Breast epithelium (tissue), 4 donors: ENCODE data around the gene SPTLC2. TPM values are rescaled to one million over a fixed set of nuclear protein-coding genes. Genes with fewer than 3 reads are reported as not detected.
A peak's percentile ranks its signal among the peaks of the same experiment; 100 is the strongest.

Experiments used
- DNase-seq, 2 donors: peaks; one replicate each; pipeline ENCODE4 v3.0.0-alpha.2; 2019; ENCODE audit warnings: low spot score in 2 of 2
- H3K27ac ChIP-seq, 2 donors: fragments of 200-600 bp; sonication (generic) in 1 of 2; one replicate each; pipeline ENCODE4 v1.5.1; 2016 to 2019; ENCODE audit warnings: mild to moderate bottlenecking in 1 of 2
- H3K27me3 ChIP-seq, 2 donors: fragments of 200-600 bp; sonication (generic) in 1 of 2; one replicate each; pipeline versions ENCODE4 v1.5.1 to v1.6.0; 2017 to 2019; ENCODE audit warnings: control low read depth in 1 of 2, mild to moderate bottlenecking in 1 of 2
- H3K36me3 ChIP-seq: fragments of 200-600 bp; one replicate; pipeline ENCODE4 v1.5.1; 2019
- H3K4me1 ChIP-seq, 2 donors: fragments of 200-600 bp; sonication (generic); one replicate each; pipeline ENCODE4 v1.5.1; 2016 to 2019; ENCODE audit warnings: control low read depth in 1 of 2
- H3K4me3 ChIP-seq, 3 donors: fragments of 200-600 bp; sonication (generic); 1 replicate in 2 of 3; 2 replicates in 1 of 3; pipeline ENCODE4 v1.5.1; 2016 to 2019; ENCODE audit warnings: mild to moderate bottlenecking in 3 of 3, moderate library complexity in 2 of 3
- H3K9me3 ChIP-seq, 2 donors: fragments of 200-600 bp; sonication (generic) in 1 of 2; one replicate each; pipeline ENCODE4 v1.5.1; 2016 to 2019; ENCODE audit warnings: control low read depth in 1 of 2
- POLR2A ChIP-seq: fragments of 450-650 bp; IDR thresholded peaks from one replicate; pipeline ENCODE4 v1.6.1; 2016; ENCODE audit warnings: antibody characterized with exemption, mild to moderate bottlenecking, moderate library complexity
- POLR2AphosphoS5 ChIP-seq, 3 donors: sonication (generic); formaldehyde crosslinking; IDR thresholded peaks; one replicate each; pipeline ENCODE4 v1.6.1; 2017; ENCODE audit warnings: antibody characterized with exemption in 3 of 3
- intact Hi-C: fragments of 100-400 bp; cut with DNase I; formaldehyde crosslinking; loops from one replicate; pipeline ENCODE4 v1.15.1; 2023; ENCODE audit warnings: low total_unique reads
- total RNA-seq, 3 donors: library from RNA; depleted of rRNA; stranded (reverse); fragments of >200 nt; gene quantifications; one replicate each; pipeline ENCODE4 v1.1.0, GENCODE V29; 2016
- TF ChIP-seq, protein P1 (sequence below), 3 donors: fragments of 450-650 bp; IDR thresholded peaks; one replicate each; pipeline ENCODE4 v1.5.1; 2016 to 2017; ENCODE audit warnings: antibody characterized with exemption in 3 of 3, mild to moderate bottlenecking in 3 of 3, moderate library complexity in 3 of 3

Gene SPTLC2
- total RNA-seq, 3 donors from 2014 or later = 31.2 to 47.2 (median 42.6) TPM

DNA sequence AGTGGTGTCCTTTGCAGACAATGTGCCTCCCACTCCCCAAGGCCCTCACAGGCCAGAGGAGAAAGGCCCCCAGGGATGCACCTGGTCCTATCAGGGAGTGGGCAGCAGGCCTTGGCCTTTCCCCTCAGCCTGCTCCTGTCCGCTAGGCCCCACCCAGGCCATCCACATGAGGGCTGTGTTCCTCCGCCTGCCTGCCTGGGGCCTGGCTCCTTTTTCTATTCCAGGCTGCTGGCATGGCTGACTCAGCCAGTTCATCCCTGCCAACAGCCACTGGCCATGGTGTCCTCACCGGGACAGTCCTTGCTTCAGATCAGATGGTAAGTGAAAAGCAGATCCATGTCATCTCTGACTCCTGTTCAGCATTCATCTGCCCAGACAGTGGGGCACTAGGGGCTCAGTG, 131.2 kb downstream of the SPTLC2 start:
- no peak overlapping the region for H3K4me3 ChIP-seq
- no peaks in the 10 kb centered on the region for H3K27me3 ChIP-seq
- no peaks in the 10 kb centered on the region for H3K36me3 ChIP-seq
- no peaks in the 10 kb centered on the region for H3K4me1 ChIP-seq
- H3K9me3 ChIP-seq = no peaks in the 10 kb centered on the region
- DNase-seq = no peak
- intact Hi-C loops = loop anchor here (2.0 kb wide), 1 partner anchor 68 kb away; no protein-coding TSS in a partner anchor
- no peak for TF ChIP-seq POLR2A
- no peak overlapping the region for H3K27ac ChIP-seq

DNA sequence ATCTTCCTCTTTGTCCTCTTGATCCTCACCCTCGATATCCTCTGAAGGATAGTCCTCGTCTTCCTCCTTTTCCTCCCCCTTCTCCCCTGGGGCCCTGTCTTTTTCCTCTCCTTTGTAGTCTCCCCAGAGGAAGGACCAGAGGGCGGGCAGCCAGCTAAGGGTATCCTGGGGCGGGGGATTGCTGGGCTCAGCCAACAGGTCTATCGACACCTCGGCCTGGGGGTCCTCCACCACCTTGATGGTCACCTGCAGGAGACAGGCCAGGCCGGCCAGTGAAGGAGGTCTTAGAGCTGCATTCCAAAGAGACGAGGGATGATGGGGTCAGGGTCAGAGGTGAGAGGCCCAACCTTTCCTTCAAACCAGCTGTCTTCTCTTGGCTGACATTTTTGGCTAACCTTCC, 134.0 kb downstream of the SPTLC2 start:
- Histone ChIP-seq H3K27ac (no peak overlapping the region), H3K4me3 (no peak overlapping the region), H3K9me3 (no peaks in the 10 kb centered on the region), H3K27me3 (no peaks in the 10 kb centered on the region), H3K4me1 (no peaks in the 10 kb centered on the region), H3K36me3 (no peaks in the 10 kb centered on the region)
- intact Hi-C loops = no loop called here
- TF ChIP-seq POLR2AphosphoS5 (IDR thresholded peaks at IDR 0.05) (no peak), POLR2A (no peak)
- TF ChIP-seq, protein P1, sequence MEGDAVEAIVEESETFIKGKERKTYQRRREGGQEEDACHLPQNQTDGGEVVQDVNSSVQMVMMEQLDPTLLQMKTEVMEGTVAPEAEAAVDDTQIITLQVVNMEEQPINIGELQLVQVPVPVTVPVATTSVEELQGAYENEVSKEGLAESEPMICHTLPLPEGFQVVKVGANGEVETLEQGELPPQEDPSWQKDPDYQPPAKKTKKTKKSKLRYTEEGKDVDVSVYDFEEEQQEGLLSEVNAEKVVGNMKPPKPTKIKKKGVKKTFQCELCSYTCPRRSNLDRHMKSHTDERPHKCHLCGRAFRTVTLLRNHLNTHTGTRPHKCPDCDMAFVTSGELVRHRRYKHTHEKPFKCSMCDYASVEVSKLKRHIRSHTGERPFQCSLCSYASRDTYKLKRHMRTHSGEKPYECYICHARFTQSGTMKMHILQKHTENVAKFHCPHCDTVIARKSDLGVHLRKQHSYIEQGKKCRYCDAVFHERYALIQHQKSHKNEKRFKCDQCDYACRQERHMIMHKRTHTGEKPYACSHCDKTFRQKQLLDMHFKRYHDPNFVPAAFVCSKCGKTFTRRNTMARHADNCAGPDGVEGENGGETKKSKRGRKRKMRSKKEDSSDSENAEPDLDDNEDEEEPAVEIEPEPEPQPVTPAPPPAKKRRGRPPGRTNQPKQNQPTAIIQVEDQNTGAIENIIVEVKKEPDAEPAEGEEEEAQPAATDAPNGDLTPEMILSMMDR (IDR thresholded peaks at IDR 0.05) = no peak
- DNase-seq = no peak

DNA sequence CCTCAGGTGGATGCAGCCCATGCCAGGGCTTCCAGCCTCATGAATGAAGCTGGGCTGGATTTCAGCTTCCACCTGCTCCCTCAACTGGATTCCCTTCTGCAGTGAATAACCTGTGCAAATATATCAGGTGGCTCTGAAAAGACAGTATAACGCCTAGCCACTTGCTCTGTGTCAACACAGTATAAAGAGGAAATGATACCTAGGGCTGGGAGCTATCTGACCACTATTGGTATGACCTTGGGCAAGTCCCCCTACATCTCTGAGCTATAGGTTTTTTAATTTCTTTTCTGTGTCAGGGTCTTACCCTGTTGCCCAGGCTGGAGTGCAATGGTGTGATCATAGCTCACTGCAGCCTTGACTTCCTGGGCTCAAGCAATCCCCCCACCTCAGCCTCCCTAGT, 137.6 kb downstream of the SPTLC2 start:
- intact Hi-C loops = no loop called here
- DNase-seq = no peak
- H3K9me3 ChIP-seq = no peaks in the 10 kb centered on the region
- H3K4me3 ChIP-seq = no peak overlapping the region
- no peaks in the 10 kb centered on the region for H3K36me3 ChIP-seq
- no peak overlapping the region for H3K27ac ChIP-seq
- no peaks in the 10 kb centered on the region for H3K27me3 ChIP-seq
- H3K4me1 ChIP-seq = no peaks in the 10 kb centered on the region
- TF ChIP-seq POLR2AphosphoS5 (IDR thresholded peaks at IDR 0.05) (no peak), POLR2A (no peak)
- TF ChIP-seq, protein P1 (IDR thresholded peaks at IDR 0.05) = no peak

DNA sequence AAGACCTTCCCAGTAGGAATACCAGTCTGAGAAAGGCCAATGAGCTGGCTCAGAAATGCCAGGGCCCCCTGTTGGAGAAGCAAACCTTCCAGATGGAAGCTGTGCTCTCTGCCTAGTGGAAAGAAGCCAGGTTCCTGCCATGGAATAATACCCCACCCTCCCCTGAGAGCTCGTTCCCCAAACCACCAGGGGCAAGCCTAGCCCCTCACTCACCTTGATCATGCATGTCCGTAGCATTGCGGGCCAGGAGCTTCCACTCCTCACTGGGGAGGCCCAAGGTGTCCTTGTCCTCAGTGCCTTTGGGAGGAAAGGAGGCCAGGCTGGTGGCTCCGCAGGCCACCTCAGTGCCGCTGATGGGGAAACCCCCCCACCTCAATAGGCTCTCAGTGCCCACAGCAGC, 138.4 kb downstream of the SPTLC2 start:
- Histone ChIP-seq H3K9me3 (no peaks in the 10 kb centered on the region), H3K4me3 (no peak overlapping the region), H3K27me3 (no peaks in the 10 kb centered on the region), H3K36me3 (no peaks in the 10 kb centered on the region), H3K27ac (no peak overlapping the region), H3K4me1 (no peaks in the 10 kb centered on the region)
- no peak for TF ChIP-seq POLR2AphosphoS5 (IDR thresholded peaks at IDR 0.05)
- intact Hi-C loops = no loop called here
- DNase-seq = no peak

DNA sequence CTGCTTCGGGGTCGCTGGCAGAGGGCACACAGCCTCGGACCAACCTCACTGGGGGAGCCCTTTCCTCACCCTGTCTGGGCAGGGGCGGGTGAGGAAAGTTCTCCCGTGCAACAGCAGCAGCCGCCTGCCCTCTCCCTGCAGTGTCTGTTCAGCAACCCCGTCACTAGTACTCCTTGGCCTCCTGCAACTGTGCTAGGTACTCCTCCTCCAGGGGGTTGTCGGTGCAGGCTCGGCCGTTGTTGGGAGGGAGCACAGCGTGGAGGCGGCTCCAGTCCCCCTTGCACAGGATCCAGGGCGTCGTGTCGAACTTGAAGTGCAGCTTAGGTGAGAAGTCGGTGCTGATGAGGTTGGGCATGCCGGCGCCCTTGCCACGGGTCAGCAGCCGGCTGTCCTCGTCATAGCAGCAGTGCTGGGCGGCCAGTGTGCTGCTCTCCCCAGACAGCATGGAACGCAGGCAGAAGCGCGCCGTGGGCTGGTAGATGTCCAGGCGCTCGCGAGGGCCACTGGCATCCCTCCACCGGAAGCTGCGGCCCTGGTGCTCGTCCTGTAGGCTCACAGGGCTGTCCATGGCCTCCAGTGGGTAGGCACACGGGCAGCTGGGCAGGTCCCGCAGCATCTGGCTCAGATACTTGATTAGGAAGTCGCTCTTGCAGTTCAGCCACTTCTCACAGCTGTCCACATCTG, 140.9 kb downstream of the SPTLC2 start:
- no peak overlapping the region for H3K4me3 ChIP-seq
- TF ChIP-seq POLR2AphosphoS5 (IDR thresholded peaks at IDR 0.05) (no peak), POLR2A (no peak)
- TF ChIP-seq, protein P1 (IDR thresholded peaks at IDR 0.05) = no peak
- H3K4me1 ChIP-seq = no peaks in the 10 kb centered on the region
- no peaks in the 10 kb centered on the region for H3K27me3 ChIP-seq
- intact Hi-C loops = no loop called here
- peak in 1 of 2 donors; percentile 24 for DNase-seq
- no peaks in the 10 kb centered on the region for H3K36me3 ChIP-seq
- no peak overlapping the region for H3K27ac ChIP-seq
- H3K9me3 ChIP-seq = no peaks in the 10 kb centered on the region

DNA sequence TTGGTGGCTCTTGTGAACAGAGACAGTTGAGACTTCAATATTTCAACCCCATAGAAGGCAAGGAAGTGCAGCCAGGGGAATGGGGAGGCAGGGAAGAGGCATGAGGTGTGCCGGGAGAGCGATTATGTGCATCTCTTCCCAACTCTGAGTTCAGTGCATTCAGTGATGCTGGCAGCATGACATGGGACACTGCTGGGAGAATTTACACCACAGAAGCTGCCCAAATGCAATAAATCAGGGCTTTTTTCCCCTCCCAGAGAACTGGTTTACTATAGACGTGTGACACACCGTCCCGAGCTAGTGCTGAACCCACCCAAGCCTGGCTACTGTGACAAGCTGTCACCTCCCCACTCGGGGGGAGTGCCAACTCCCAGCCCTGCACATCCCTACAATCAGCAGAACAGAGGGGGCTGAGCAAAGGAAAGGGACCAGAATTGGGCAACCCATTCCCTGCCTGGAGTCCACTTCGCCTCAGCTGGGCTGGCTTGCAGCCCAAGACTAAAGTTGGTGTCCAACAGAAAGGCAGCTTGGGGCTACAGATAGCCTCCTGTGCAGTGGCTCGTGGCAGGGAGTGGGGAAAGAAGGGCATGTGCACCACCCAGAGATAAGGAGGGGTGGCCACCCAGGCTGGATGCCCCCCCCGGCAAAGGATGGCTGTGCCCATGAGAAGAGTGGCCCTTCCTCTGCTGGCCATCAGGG, 141.8 kb downstream of the SPTLC2 start:
- intact Hi-C loops = no loop called here
- Histone ChIP-seq H3K9me3 (no peaks in the 10 kb centered on the region), H3K36me3 (no peaks in the 10 kb centered on the region), H3K4me1 (no peaks in the 10 kb centered on the region), H3K27ac (no peak overlapping the region), H3K27me3 (no peaks in the 10 kb centered on the region), H3K4me3 (no peak overlapping the region)
- DNase-seq = peak in 1 of 2 donors; percentile 25
- TF ChIP-seq, protein P1 (IDR thresholded peaks at IDR 0.05) = no peak
- TF ChIP-seq POLR2AphosphoS5 (IDR thresholded peaks at IDR 0.05) (no peak), POLR2A (no peak)
